Activated CD8-positive, alpha-beta memory T cell treated with anti-CD3 and anti-CD28 coated beads, Interleukin-2, amount 50 U/mL, for 4 hours (primary cell): ENCODE data around the gene PITPNC1.
A peak's percentile ranks its signal among the peaks of the same experiment; 100 is the strongest.
"Not testable (repeated sequence)": the region's sequence is repeated elsewhere in the genome, so short reads cannot be mapped to it uniquely, and the experiment has no call there.

Source experiments
- DNase-seq: peaks from one replicate; pipeline ENCODE4 v3.0.0-alpha.2; 2020

PITPNC1 gene

GRCh38 chr17:67491009-67491680, 114.1 kb downstream of the PITPNC1 start:
- DNase-seq, result no peak

- no peak for DNase-seq
These were observed 114.6 kb downstream of the PITPNC1 start for GRCh38 chr17:67491681-67492024.

GRCh38 chr17:67492251-67492740, 115.2 kb downstream of the PITPNC1 start:
- DNase-seq, result no peak

GRCh38 chr17:67492824-67493517, 115.9 kb downstream of the PITPNC1 start:
- no peak for DNase-seq

GRCh38 chr17:67493812-67494211, 116.7 kb downstream of the PITPNC1 start:
- no peak for DNase-seq

GRCh38 chr17:67495534-67495933, 118.5 kb downstream of the PITPNC1 start:
- not testable (repeated sequence) for DNase-seq

- DNase-seq, result no peak
These were observed 119.2 kb downstream of the PITPNC1 start for GRCh38 chr17:67496286-67496685.

- no peak for DNase-seq
These were observed 122.6 kb downstream of the PITPNC1 start for GRCh38 chr17:67499685-67500084.

GRCh38 chr17:67500261-67500660, 123.2 kb downstream of the PITPNC1 start:
- no peak for DNase-seq

GRCh38 chr17:67500677-67501300, 123.7 kb downstream of the PITPNC1 start:
- DNase-seq, result no peak

- no peak for DNase-seq
These were observed 125.1 kb downstream of the PITPNC1 start for GRCh38 chr17:67502151-67502550.

GRCh38 chr17:67503184-67503583, 126.1 kb downstream of the PITPNC1 start:
- peak; percentile 35 for DNase-seq

GRCh38 chr17:67503739-67504138, 126.7 kb downstream of the PITPNC1 start:
- no peak for DNase-seq

- no peak for DNase-seq
These were observed 127.1 kb downstream of the PITPNC1 start for GRCh38 chr17:67504182-67504581.

- no peak for DNase-seq
These were observed 129.9 kb downstream of the PITPNC1 start for GRCh38 chr17:67506966-67507365.

- DNase-seq, result no peak
These were observed 132.6 kb downstream of the PITPNC1 start for GRCh38 chr17:67509390-67510287.

GRCh38 chr17:67511012-67511411, 133.9 kb downstream of the PITPNC1 start:
- DNase-seq, result no peak

- no peak for DNase-seq
These were observed 134.7 kb downstream of the PITPNC1 start for GRCh38 chr17:67511804-67512203.

GRCh38 chr17:67514998-67515397, 137.9 kb downstream of the PITPNC1 start:
- DNase-seq, result no peak

- DNase-seq, result no peak
These were observed 138.5 kb downstream of the PITPNC1 start for GRCh38 chr17:67515490-67516083.

- not testable (repeated sequence) for DNase-seq
These were observed 139.5 kb downstream of the PITPNC1 start for GRCh38 chr17:67516571-67516970.

- DNase-seq, result no peak
These were observed 140.2 kb downstream of the PITPNC1 start for GRCh38 chr17:67517325-67517724.

- no peak for DNase-seq
These were observed 141.8 kb downstream of the PITPNC1 start for GRCh38 chr17:67518876-67519275.
